Activated CD8-positive, alpha-beta T cell treated with anti-CD3 and anti-CD28 coated beads for 36 hours (primary cell): ENCODE data around the gene ZNF841. TPM values are rescaled to one million over a fixed set of nuclear protein-coding genes. Genes with fewer than 3 reads are reported as not detected.
A peak's percentile ranks its signal among the peaks of the same experiment; 100 is the strongest.

Source experiments
- ATAC-seq: fragments of 200-7000 bp; cut with Tn5 transposase; one replicate; pipeline ENCODE4 v1.10.0; 2021; ENCODE audit warnings: mild to moderate bottlenecking, moderate library complexity
- CTCF ChIA-PET: fragments of 350-600 bp; sonication (Branson Sonifier 250); formaldehyde crosslinking; loops from one replicate; lab custom pipeline; 2021; ENCODE audit warnings: antibody characterized with exemption; lab: Charles Lee
- POLR2A ChIA-PET: fragments of 350-600 bp; sonication (Branson Sonifier 250); formaldehyde crosslinking; loops from one replicate; lab custom pipeline; 2021; ENCODE audit warnings: antibody characterized with exemption; lab: Charles Lee
- DNase-seq: peaks from one replicate; pipeline ENCODE4 v3.0.0-alpha.2; 2020
- H3K27ac Mint-ChIP-seq: one replicate; pipeline ENCODE4 v1.8.0; 2021; ENCODE audit warnings: mild to moderate bottlenecking, mixed read lengths
- H3K27me3 Mint-ChIP-seq: one replicate; pipeline ENCODE4 v1.8.0; 2021; ENCODE audit warnings: mixed read lengths
- H3K36me3 Mint-ChIP-seq: one replicate; pipeline ENCODE4 v1.8.0; 2021; ENCODE audit warnings: low read depth, mixed read lengths
- H3K4me1 Mint-ChIP-seq: one replicate; pipeline ENCODE4 v1.8.0; 2021; ENCODE audit warnings: low read depth, mixed read lengths
- H3K4me3 Mint-ChIP-seq: one replicate; pipeline ENCODE4 v1.8.0; 2021; ENCODE audit warnings: mild to moderate bottlenecking, moderate library complexity, mixed read lengths
- H3K9me3 Mint-ChIP-seq: one replicate; pipeline ENCODE4 v1.8.0; 2021; ENCODE audit warnings: mixed read lengths
- intact Hi-C: fragments of 100-400 bp; cut with micrococcal nuclease; formaldehyde crosslinking; loops from one replicate; pipeline ENCODE4 v1.10.0; 2022
- total RNA-seq, 2 experiments: library from RNA; stranded (reverse); gene quantifications; one replicate each; pipeline ENCODE4 v1.2.3, GENCODE V29; 2021
- TF ChIP-seq, protein P1 (sequence below): fragments of 200-600 bp; IDR thresholded peaks from one replicate; pipeline ENCODE4 v1.8.0; 2022; ENCODE audit warnings: antibody characterized with exemption, mild to moderate bottlenecking

ZNF841 gene
- 10 to 100 TPM; 19.2 to 22.7 TPM for total RNA-seq

DNA sequence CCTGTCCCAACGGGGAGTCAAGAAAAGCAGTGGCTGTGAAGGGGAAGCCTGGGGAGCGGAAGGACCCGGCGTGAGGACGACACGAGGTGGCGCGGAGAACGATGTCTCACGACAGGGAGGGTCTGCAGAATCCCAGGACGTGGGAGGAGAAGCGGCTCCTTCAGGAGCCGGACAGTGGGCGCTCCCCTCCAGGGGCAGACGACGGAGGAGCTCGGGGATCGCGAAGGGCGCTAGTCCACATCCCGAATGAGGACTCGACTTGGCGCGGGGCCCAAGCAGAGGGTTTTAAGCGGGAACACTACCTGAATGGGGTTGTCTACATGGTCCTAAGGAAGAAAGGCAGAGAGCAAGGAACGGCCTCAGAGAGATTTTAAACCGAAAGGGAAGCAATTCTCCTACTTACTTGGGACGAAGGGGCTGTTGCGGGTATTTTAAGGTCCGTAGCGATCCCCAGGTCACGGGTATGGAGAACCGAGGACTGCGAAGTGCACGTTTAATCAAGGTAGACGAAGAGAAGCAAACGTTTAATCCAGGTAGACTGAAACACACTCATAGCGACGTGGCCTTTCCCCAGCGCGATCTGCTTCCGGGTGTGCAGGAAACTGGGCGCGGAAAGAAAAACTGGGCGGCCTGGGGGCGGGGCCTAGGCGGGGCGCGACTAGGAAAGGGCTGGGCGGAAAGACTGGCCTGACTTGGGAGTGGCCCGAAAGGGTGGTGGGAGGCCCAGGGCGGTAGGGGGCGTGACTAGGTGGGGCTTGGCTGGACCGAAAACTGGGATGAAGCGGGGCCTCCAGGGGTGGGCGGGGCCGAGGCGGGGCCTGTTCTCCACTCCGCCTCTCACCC lies at the start of gene ZNF841:
Gene ZNF841 (minus strand): TSS at position 594 of the 843 bp plus-strand sequence. CDS start 10,964 bp downstream, outside the sequence.
- Mint-ChIP-seq H3K9me3 (peaks cover 49% of the 10 kb centered on the region), H3K4me3 (peak within 1 kb of the TSS; percentile 96), H3K27me3 (no peaks in the 10 kb centered on the region), H3K4me1 (peaks cover 28% of the 10 kb centered on the region), H3K27ac (peak within 1 kb of the TSS; percentile 99), H3K36me3 (peaks cover 65% of the 10 kb centered on the region)
- peak; percentile 95 for DNase-seq
- peak; percentile 98 for ATAC-seq
- intact Hi-C loops = no loop called here
- POLR2A ChIA-PET = interaction anchor here (1.0 to 1.2 kb wide), 3 partner anchors 11 to 47 kb away, joined by 3 to 5 read pairs (median 4); partner anchors contain the start of gene ZNF432
- CTCF ChIA-PET = no interaction called here
- TF ChIP-seq, protein P1, sequence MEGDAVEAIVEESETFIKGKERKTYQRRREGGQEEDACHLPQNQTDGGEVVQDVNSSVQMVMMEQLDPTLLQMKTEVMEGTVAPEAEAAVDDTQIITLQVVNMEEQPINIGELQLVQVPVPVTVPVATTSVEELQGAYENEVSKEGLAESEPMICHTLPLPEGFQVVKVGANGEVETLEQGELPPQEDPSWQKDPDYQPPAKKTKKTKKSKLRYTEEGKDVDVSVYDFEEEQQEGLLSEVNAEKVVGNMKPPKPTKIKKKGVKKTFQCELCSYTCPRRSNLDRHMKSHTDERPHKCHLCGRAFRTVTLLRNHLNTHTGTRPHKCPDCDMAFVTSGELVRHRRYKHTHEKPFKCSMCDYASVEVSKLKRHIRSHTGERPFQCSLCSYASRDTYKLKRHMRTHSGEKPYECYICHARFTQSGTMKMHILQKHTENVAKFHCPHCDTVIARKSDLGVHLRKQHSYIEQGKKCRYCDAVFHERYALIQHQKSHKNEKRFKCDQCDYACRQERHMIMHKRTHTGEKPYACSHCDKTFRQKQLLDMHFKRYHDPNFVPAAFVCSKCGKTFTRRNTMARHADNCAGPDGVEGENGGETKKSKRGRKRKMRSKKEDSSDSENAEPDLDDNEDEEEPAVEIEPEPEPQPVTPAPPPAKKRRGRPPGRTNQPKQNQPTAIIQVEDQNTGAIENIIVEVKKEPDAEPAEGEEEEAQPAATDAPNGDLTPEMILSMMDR = no peak

DNA sequence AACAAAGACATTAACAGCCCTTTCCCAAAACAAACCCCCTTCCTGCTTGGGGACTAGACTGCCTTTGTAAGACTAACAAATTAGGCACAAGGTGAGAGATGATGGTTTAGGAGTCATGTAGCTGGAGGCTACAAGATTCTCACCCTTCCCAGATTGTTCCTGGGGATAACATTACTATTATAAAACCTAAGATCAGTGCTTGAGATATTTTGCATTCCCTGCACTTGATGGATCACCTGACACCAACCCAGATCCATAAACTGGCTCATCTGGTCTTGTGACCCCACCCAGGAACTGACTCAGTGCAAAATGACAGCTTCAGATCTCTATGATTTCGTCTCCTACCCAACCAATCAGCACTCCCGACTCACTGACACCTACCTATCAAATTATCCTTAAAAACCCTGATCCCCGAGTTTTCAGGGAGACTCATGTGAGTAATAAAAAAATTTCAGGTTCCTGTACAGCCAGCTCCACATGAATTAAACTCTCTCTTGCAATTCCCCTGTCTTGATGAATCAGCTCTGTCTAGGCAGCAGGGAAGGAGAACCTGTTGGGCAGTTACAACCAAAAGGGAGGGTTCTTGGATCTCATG lies 46.5 kb upstream of the ZNF841 start:
- intact Hi-C loops = no loop called here
- ATAC-seq (no peak), DNase-seq (no peak)
- Mint-ChIP-seq H3K9me3 (peaks cover 20% of the 10 kb centered on the region), H3K4me3 (no peak overlapping the region), H3K36me3 (peaks cover 19% of the 10 kb centered on the region), H3K27ac (no peak overlapping the region), H3K4me1 (peaks cover 20% of the 10 kb centered on the region), H3K27me3 (no peaks in the 10 kb centered on the region)
- TF ChIP-seq, protein P1 = no peak
- POLR2A ChIA-PET = no interaction called here
- CTCF ChIA-PET = no interaction called here

DNA sequence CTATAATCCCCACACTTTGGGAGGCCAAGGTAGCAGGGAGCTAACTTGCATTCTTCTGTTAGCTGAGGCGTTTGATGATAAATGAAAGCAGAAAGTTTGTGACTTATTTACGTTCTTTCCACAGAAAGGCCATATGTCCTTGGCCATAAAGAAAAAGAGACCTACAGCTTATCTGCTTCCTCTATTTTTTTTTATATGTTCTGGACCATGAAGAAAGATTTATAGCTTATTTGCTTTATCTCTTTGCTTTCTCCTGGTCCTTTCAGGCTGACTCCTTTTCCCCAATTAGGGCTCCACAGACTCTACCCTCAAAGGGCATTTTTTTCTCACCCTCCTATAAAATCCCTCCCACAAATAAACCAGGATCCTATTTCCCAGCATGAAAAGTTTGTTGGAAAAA lies 45.6 kb upstream of the ZNF841 start:
- peaks cover 17% of the 10 kb centered on the region for H3K9me3 Mint-ChIP-seq
- ChIA-PET POLR2A (no interaction called here), CTCF (interaction anchor here (1.7 kb wide), 1 partner anchor 96 kb away, joined by 5 read pairs; no protein-coding TSS in a partner anchor)
- no peak overlapping the region for H3K27ac Mint-ChIP-seq
- no peaks in the 10 kb centered on the region for H3K27me3 Mint-ChIP-seq
- DNase-seq (no peak), ATAC-seq (no peak)
- intact Hi-C loops = no loop called here
- peaks cover 22% of the 10 kb centered on the region for H3K4me1 Mint-ChIP-seq
- peaks cover 20% of the 10 kb centered on the region for H3K36me3 Mint-ChIP-seq
- TF ChIP-seq, protein P1 = no peak
- no peak overlapping the region for H3K4me3 Mint-ChIP-seq

DNA sequence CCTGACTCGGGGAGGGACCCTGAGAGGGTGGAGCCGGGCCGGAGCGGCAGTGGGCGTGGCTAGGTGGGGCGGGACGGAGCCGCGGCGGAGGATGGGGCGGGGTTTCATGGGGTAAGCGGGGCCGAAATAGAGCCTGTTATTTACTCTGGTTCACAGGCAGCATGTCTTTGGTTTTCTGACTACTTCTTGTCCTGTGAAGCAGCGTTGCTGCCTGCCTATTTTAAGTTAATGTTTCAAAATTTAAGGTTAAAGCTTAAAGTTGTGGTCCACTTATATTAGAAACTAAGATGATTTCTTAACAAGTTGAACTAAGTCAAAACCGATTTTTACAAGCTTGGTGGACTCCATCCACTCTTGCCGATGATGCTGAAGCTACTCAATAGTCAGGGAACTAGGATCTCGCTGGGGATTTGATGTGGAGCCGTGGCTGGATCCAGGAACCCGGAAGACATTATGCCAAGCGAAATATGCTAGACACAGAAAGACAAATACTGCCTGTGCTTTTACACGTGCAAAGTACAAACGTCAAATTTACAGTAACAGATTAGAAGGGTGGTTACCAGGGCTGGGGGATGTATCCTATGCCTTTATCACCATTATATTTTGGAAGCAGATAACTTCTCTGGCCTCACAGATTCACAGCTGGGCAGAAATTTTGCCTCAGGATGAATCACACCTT lies 44.6 kb upstream of the ZNF841 start:
- Mint-ChIP-seq H3K4me3 (peak overlapping the region; percentile 95), H3K27ac (peak overlapping the region; percentile 64), H3K9me3 (peaks cover 16% of the 10 kb centered on the region), H3K36me3 (peaks cover 26% of the 10 kb centered on the region), H3K4me1 (peaks cover 23% of the 10 kb centered on the region), H3K27me3 (no peaks in the 10 kb centered on the region)
- ATAC-seq = peak; percentile 99
- CTCF ChIA-PET = interaction anchor here (0.9 to 1.7 kb wide), 2 partner anchors 32 to 97 kb away, joined by 4 to 5 read pairs; partner anchors contain the start of gene ZNF836
- DNase-seq = no peak
- POLR2A ChIA-PET = interaction anchor here (1.5 kb wide), 1 partner anchor 73 kb away, joined by 3 read pairs; no protein-coding TSS in a partner anchor
- intact Hi-C loops = no loop called here
- TF ChIP-seq, protein P1 = no peak
